Keratinocyte (primary cell): ENCODE data around the gene TLCD2. TPM values are rescaled to one million over a fixed set of nuclear protein-coding genes. Genes with fewer than 3 reads are reported as not detected.

ENCODE experiments used
- DNase-seq: peaks from one replicate; pipeline ENCODE4 v3.0.0-alpha.2; 2011; ENCODE audit warnings: low read depth, missing footprints, low spot score
- FAIRE-seq: peaks from 2 replicates; lab custom pipeline; 2011; peaks lifted over from hg19 to GRCh38; lab: Jason Lieb, UNC
- H2AFZ ChIP-seq: 2 replicates; pipeline ENCODE4 v1.6.0; 2012; ENCODE audit warnings: low read length, control low read depth, inconsistent platforms; ENCODE audit not compliant: control insufficient read depth
- H3K27ac ChIP-seq: 2 replicates; pipeline ENCODE4 v1.5.1; 2011; ENCODE audit warnings: low read length; ENCODE audit not compliant: control insufficient read depth, insufficient read depth
- H3K27me3 ChIP-seq: 3 replicates; pipeline ENCODE4 v1.6.0; 2011; ENCODE audit warnings: low read length; ENCODE audit not compliant: control insufficient read depth, insufficient read depth; ENCODE audit errors: extremely low read depth
- H3K36me3 ChIP-seq, 2 experiments: 2 replicates in 1 of 2; 3 replicates in 1 of 2; pipeline ENCODE4 v1.5.1; 2011; ENCODE audit warnings: low read length in 2 of 2, mild to moderate bottlenecking in 1 of 2; ENCODE audit not compliant: control insufficient read depth in 2 of 2, insufficient read depth in 2 of 2; ENCODE audit errors: extremely low read depth in 1 of 2
- H3K4me1 ChIP-seq: 3 replicates; pipeline ENCODE4 v1.5.1; 2011; ENCODE audit warnings: low read length; ENCODE audit not compliant: control insufficient read depth, insufficient read depth; ENCODE audit errors: extremely low read depth
- H3K4me2 ChIP-seq: 3 replicates; pipeline ENCODE4 v1.6.0; 2011; ENCODE audit warnings: low read depth, low read length; ENCODE audit not compliant: control insufficient read depth, insufficient read depth; ENCODE audit errors: extremely low read depth
- H3K4me3 ChIP-seq, 3 experiments: fragments of 200-600 bp in 1 of 3; sonication (generic) in 1 of 3; 2 replicates in 2 of 3; 3 replicates in 1 of 3; pipeline ENCODE4 v1.5.1; 2011 to 2016; ENCODE audit warnings: low read length in 3 of 3, mild to moderate bottlenecking in 3 of 3, control low read depth in 2 of 3, inconsistent platforms in 1 of 3, low read depth in 1 of 3, mixed read lengths in 1 of 3, mixed run types in 1 of 3, moderate library complexity in 1 of 3; ENCODE audit not compliant: control insufficient read depth in 2 of 3, insufficient read depth in 2 of 3; ENCODE audit errors: extremely low read depth in 1 of 3
- H3K79me2 ChIP-seq: 2 replicates; pipeline ENCODE4 v1.6.0; 2012; ENCODE audit warnings: low read length; ENCODE audit not compliant: control insufficient read depth, insufficient read depth
- H3K9ac ChIP-seq: 3 replicates; pipeline ENCODE4 v1.6.0; 2011; ENCODE audit warnings: low read length; ENCODE audit not compliant: control insufficient read depth, insufficient read depth; ENCODE audit errors: extremely low read depth
- H3K9me1 ChIP-seq: 3 replicates; pipeline ENCODE4 v1.6.0; 2011; ENCODE audit warnings: low read length; ENCODE audit not compliant: control insufficient read depth, insufficient read depth; ENCODE audit errors: extremely low read depth
- H3K9me3 ChIP-seq: 2 replicates; pipeline ENCODE4 v1.5.1; 2012; ENCODE audit warnings: low read depth, low read length; ENCODE audit not compliant: control insufficient read depth
- H4K20me1 ChIP-seq: 3 replicates; pipeline ENCODE4 v1.6.0; 2011; ENCODE audit warnings: low read length; ENCODE audit not compliant: control insufficient read depth, insufficient read depth; ENCODE audit errors: extremely low read depth
- EZH2 ChIP-seq: IDR thresholded peaks from one replicate; pipeline ENCODE4 v1.6.1; 2012; ENCODE audit warnings: inconsistent platforms, mild to moderate bottlenecking, low read length, moderate library complexity
- dilution Hi-C: fragments of 300-500 bp; cut with MboI; formaldehyde crosslinking; loops from one replicate; pipeline ENCODE4 v1.7.0; 2020; ENCODE audit warnings: low sequenced_read_pairs; ENCODE audit not compliant: extremely low pct_ligation_motif_present
- polyA plus RNA-seq, 5 experiments: library from polyadenylated mRNA; depleted of rRNA in 3 of 5; stranded (reverse) in 3 of 5; stranded (forward) in 1 of 5; unstranded in 1 of 5; fragments of >200 nt; gene quantifications; 1 replicate in 1 of 5; 2 replicates in 3 of 5; 3 replicates in 1 of 5; pipeline versions ENCODE4 v1.2.1 to v1.2.3, GENCODE V29; 2011 to 2012; ENCODE audit warnings: missing spikeins in 2 of 5, low read depth in 1 of 5, low replicate concordance in 1 of 5
- TF ChIP-seq, protein P1 (sequence below), 3 experiments: IDR thresholded peaks in 1 of 3; conservative IDR thresholded peaks in 1 of 3; optimal IDR thresholded peaks in 1 of 3; 2 replicates in 2 of 3; 3 replicates in 1 of 3; pipeline versions ENCODE3 to v1.5.1; 2011; ENCODE audit warnings: low read length in 3 of 3, mild to moderate bottlenecking in 3 of 3, moderate library complexity in 2 of 3, control low read depth in 1 of 3, inconsistent platforms in 1 of 3; ENCODE audit not compliant: insufficient read depth in 2 of 3; ENCODE audit errors: extremely low read depth in 1 of 3

TLCD2 gene
- polyA plus RNA-seq, 1 donor (not counting 4 experiments of a cell fraction or from before 2014, with no cell fraction given): 0.75 TPM

DNA sequence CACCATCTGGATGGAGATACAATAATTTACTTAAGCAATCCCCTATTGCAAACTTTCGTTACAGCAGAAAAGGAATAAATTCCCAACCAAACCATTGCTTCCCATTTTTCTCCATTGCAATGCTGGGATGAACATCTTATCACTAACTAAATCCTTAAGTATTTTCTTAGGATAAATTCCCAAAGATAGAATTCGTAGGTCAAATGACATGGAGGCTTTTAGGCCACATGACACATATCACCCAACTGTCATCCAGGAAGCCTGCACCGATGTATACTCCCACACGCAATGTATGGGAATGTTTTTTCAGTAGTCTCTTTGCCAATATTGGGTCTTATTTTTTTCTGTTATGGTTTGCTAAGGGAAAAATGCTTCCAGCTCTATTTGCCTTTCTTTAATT is 1.6 kb upstream of the TLCD2 start:
- Histone ChIP-seq H3K79me2 (peaks cover 36% of the 10 kb centered on the region), H4K20me1 (peaks cover 32% of the 10 kb centered on the region), H3K36me3 (peaks cover 23 to 25% of the 10 kb centered on the region in 2 experiments), H3K4me1 (peaks cover 30% of the 10 kb centered on the region), H3K9me1 (no peaks in the 10 kb centered on the region), H2AFZ (no peak overlapping the region), H3K4me3 (no peak overlapping the region), H3K4me2 (no peak overlapping the region), H3K27me3 (no peaks in the 10 kb centered on the region), H3K27ac (no peak overlapping the region), H3K9ac (no peak overlapping the region), H3K9me3 (no peaks in the 10 kb centered on the region)
- FAIRE-seq: no peak
- dilution Hi-C loops: no loop called here
- no peak for DNase-seq
- no peak for TF ChIP-seq EZH2
- TF ChIP-seq, protein P1, sequence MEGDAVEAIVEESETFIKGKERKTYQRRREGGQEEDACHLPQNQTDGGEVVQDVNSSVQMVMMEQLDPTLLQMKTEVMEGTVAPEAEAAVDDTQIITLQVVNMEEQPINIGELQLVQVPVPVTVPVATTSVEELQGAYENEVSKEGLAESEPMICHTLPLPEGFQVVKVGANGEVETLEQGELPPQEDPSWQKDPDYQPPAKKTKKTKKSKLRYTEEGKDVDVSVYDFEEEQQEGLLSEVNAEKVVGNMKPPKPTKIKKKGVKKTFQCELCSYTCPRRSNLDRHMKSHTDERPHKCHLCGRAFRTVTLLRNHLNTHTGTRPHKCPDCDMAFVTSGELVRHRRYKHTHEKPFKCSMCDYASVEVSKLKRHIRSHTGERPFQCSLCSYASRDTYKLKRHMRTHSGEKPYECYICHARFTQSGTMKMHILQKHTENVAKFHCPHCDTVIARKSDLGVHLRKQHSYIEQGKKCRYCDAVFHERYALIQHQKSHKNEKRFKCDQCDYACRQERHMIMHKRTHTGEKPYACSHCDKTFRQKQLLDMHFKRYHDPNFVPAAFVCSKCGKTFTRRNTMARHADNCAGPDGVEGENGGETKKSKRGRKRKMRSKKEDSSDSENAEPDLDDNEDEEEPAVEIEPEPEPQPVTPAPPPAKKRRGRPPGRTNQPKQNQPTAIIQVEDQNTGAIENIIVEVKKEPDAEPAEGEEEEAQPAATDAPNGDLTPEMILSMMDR (optimal IDR thresholded peaks at IDR 0.05 in 1 of 3, IDR thresholded peaks at IDR 0.05 in 1 of 3, conservative IDR thresholded peaks at IDR 0.05 in 1 of 3; ENCODE audit: extremely low read depth in 1 of 3, insufficient read depth in 2 of 3, low read length in 3 of 3): no peak

DNA sequence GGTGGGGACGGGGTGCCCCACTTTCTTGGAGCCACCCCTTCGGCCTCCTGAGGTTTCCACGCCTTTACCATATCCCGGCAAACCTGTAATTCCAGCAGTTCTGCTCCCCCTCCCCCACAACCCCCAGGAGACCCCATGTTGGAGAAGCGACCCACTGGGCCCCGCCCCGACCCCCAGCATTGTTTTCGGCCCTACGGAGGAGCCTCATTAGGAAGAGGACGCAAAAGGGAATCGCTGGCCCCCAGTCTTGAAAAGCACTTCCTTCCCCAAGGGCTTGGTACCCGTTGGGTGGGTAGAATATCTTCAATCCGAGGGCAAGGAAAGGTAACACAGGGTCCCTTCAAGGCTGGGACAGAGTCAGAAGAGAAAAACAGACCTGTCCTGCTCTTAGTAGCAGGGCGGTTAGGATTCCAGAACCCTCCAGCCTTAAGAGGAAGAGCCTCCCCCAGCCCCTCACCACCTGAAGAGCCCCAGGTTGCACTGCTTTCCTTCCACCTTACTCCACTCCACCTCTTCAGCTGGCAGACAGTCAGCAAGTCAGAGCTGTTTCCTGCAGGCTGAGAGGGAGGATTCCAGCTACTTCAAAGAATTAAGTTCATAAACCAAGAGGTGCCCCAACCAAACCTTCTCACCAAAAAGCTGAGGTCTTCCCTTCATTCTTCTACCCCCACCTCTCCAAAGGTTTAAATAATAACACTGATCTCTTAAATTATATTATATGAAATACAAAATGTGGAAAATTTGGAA is 803 bp upstream of the TLCD2 start:
- peaks cover 32% of the 10 kb centered on the region for H4K20me1 ChIP-seq
- no peaks in the 10 kb centered on the region for H3K9me3 ChIP-seq
- H3K9ac ChIP-seq: peak overlapping the region; percentile 65
- no peak for TF ChIP-seq EZH2
- TF ChIP-seq, protein P1 (optimal IDR thresholded peaks at IDR 0.05 in 1 of 3, IDR thresholded peaks at IDR 0.05 in 1 of 3, conservative IDR thresholded peaks at IDR 0.05 in 1 of 3; ENCODE audit: extremely low read depth in 1 of 3, insufficient read depth in 2 of 3, low read length in 3 of 3): no peak
- peak overlapping the region; percentile 50 to 57 (median 52) for H3K4me3 ChIP-seq
- H3K79me2 ChIP-seq: peaks cover 36% of the 10 kb centered on the region
- H2AFZ ChIP-seq: no peak overlapping the region
- dilution Hi-C loops: no loop called here
- peaks cover 30% of the 10 kb centered on the region for H3K4me1 ChIP-seq
- peak overlapping the region; percentile 4 for H3K27ac ChIP-seq
- no peak for DNase-seq
- no peaks in the 10 kb centered on the region for H3K27me3 ChIP-seq
- H3K36me3 ChIP-seq: peaks cover 23 to 25% of the 10 kb centered on the region in 2 experiments
- no peak for FAIRE-seq
- peak overlapping the region; percentile 57 for H3K4me2 ChIP-seq
- H3K9me1 ChIP-seq: no peaks in the 10 kb centered on the region
